GM21423 (cell line): ENCODE measurements around the gene LIN37.
A peak's percentile ranks its signal among the peaks of the same experiment; 100 is the strongest.

ENCODE experiments used
- ATAC-seq: cut with Tn5 transposase; IDR thresholded peaks from one replicate; pipeline ENCODE4 v1.9.1; 2021; ENCODE audit warnings: mild to moderate bottlenecking, moderate library complexity; ENCODE audit not compliant: unreplicated experiment

Gene LIN37

GRCh38 chr19:35751839-35752745, 3.7 kb downstream of the LIN37 start:
- ATAC-seq: no peak

GRCh38 chr19:35752746-35753350, 4.5 kb downstream of the LIN37 start:
- ATAC-seq: no peak

GRCh38 chr19:35753634-35754369, 5.4 kb downstream of the LIN37 start:
- no peak for ATAC-seq

GRCh38 chr19:35754370-35755130, 6.2 kb downstream of the LIN37 start:
- no peak for ATAC-seq

GRCh38 chr19:35755131-35755549, 6.8 kb downstream of the LIN37 start:
- ATAC-seq: no peak

- no peak for ATAC-seq
Observed at GRCh38 chr19:35755550-35756376, 7.4 kb downstream of the LIN37 start.

- no peak for ATAC-seq
Observed at GRCh38 chr19:35756377-35757230, 8.2 kb downstream of the LIN37 start, which contains the start of gene HSPB6. HSPB6 (minus strand) TSS chr19:35757029; CDS start chr19:35757008, 21 bp downstream.

- ATAC-seq: no peak
Observed at GRCh38 chr19:35757231-35757748, 8.9 kb downstream of the LIN37 start.

- ATAC-seq: peak; percentile 92
Observed at GRCh38 chr19:35757749-35758608, 9.6 kb downstream of the LIN37 start, which contains the start of gene PROSER3. PROSER3 (plus strand) TSS chr19:35758176; CDS start chr19:35758216, 40 bp downstream.

GRCh38 chr19:35759697-35760096, 11.3 kb downstream of the LIN37 start:
- no peak for ATAC-seq

GRCh38 chr19:35760711-35761349, 12.5 kb downstream of the LIN37 start:
- no peak for ATAC-seq

GRCh38 chr19:35764432-35765315, 16.3 kb downstream of the LIN37 start:
- ATAC-seq: no peak

- no peak for ATAC-seq
Observed at GRCh38 chr19:35766571-35767104, 18.3 kb downstream of the LIN37 start.

- no peak for ATAC-seq
Observed at GRCh38 chr19:35767288-35768081, 19.1 kb downstream of the LIN37 start.

GRCh38 chr19:35768082-35768421, 19.7 kb downstream of the LIN37 start:
- no peak for ATAC-seq
